HepG2 (cell line): ENCODE results near the gene CARD9. TPM values are rescaled to one million over a fixed set of nuclear protein-coding genes. Genes with fewer than 3 reads are reported as not detected.

Experiments used
- ARHGAP35 ChIP-seq: sonication (generic); formaldehyde crosslinking; IDR thresholded peaks from 2 replicates; pipeline ENCODE4 v1.9.0; 2022; ENCODE audit warnings: mild to moderate bottlenecking, inconsistent platforms, moderate library complexity, missing genetic modification reagents, borderline replicate concordance
- CHD2 ChIP-seq: IDR thresholded peaks from 2 replicates; pipeline ENCODE4 v1.6.1; 2011; ENCODE audit warnings: low read depth, low read length, improper control_type of control experiment
- FOXO4 ChIP-seq: sonication (generic); formaldehyde crosslinking; conservative IDR thresholded peaks from 2 replicates; pipeline ENCODE4 v1.8.1; 2023; ENCODE audit warnings: missing genetic modification reagents
- THAP8 ChIP-seq: sonication (generic); formaldehyde crosslinking; IDR thresholded peaks from 2 replicates; pipeline ENCODE4 v1.5.1; 2020; ENCODE audit warnings: missing genetic modification reagents, mild to moderate bottlenecking, borderline replicate concordance
- ZBTB21 ChIP-seq: sonication (generic); formaldehyde crosslinking; IDR thresholded peaks from 2 replicates; pipeline ENCODE4 v1.4.0; 2020; ENCODE audit warnings: missing genetic modification reagents
- ZBTB8A ChIP-seq: sonication (generic); formaldehyde crosslinking; IDR thresholded peaks from 2 replicates; pipeline ENCODE4 v1.4.0; 2020; ENCODE audit warnings: mild to moderate bottlenecking, low read depth, missing genetic modification reagents, borderline replicate concordance
- ZFP1 ChIP-seq: IDR thresholded peaks from 2 replicates; pipeline ENCODE4 v1.6.1; 2016
- ZNF180 ChIP-seq: sonication (generic); formaldehyde crosslinking; IDR thresholded peaks from 2 replicates; pipeline ENCODE4 v1.4.0; 2020; ENCODE audit warnings: low read depth, missing genetic modification reagents, borderline replicate concordance
- ZNF552 ChIP-seq: sonication (generic); formaldehyde crosslinking; IDR thresholded peaks from 2 replicates; pipeline ENCODE4 v1.9.0; 2022; ENCODE audit warnings: missing genetic modification reagents, mild to moderate bottlenecking, borderline replicate concordance
- ZNF572 ChIP-seq: sonication (generic); formaldehyde crosslinking; IDR thresholded peaks from 2 replicates; pipeline ENCODE4 v1.5.1; 2020; ENCODE audit warnings: mild to moderate bottlenecking, missing genetic modification reagents
- ZNF629 ChIP-seq: sonication (generic); formaldehyde crosslinking; conservative IDR thresholded peaks from 2 replicates; pipeline ENCODE4 v1.5.0; 2020; ENCODE audit warnings: missing genetic modification reagents
- ZNF687 ChIP-seq: sonication (generic); formaldehyde crosslinking; IDR thresholded peaks from 2 replicates; pipeline ENCODE4 v1.5.1; 2020; ENCODE audit warnings: mild to moderate bottlenecking, missing genetic modification reagents, moderate library complexity
- ZNF75D ChIP-seq: sonication (generic); formaldehyde crosslinking; IDR thresholded peaks from 2 replicates; pipeline ENCODE4 v1.8.1; 2023; ENCODE audit warnings: missing genetic modification reagents, mild to moderate bottlenecking, borderline replicate concordance
- ZSCAN30 ChIP-seq: sonication (generic); formaldehyde crosslinking; IDR thresholded peaks from 2 replicates; pipeline ENCODE4 v1.5.0; 2020; ENCODE audit warnings: mild to moderate bottlenecking, missing genetic modification reagents
- polyA plus RNA-seq, 8 experiments: library from polyadenylated mRNA; depleted of rRNA in 3 of 8; stranded (reverse) in 7 of 8; unstranded in 1 of 8; fragments of >200 nt; fragmentation: Illumina TruSeq in 4 of 8; extraction: Trizol in 4 of 8; gene quantifications; 2 replicates each; pipeline versions ENCODE4 v1.2.1 to v1.2.3, GENCODE V29; 2011 to 2016; ENCODE audit warnings: low read depth in 4 of 8, missing spikeins in 1 of 8, mixed read lengths in 1 of 8; ENCODE audit not compliant: insufficient read depth in 1 of 8
- total RNA-seq, 5 experiments: library from RNA; depleted of rRNA; stranded (reverse); fragments of >200 nt; fragmentation: Illumina TruSeq; extraction: Trizol; gene quantifications; 2 replicates each; pipeline ENCODE4 v1.2.3, GENCODE V29; 2016; ENCODE audit warnings: low read depth in 1 of 5
- TF ChIP-seq, protein P1 (sequence below): IDR thresholded peaks from 2 replicates; pipeline ENCODE4 v1.4.0; 2020; ENCODE audit warnings: mild to moderate bottlenecking, missing genetic modification reagents
- TF ChIP-seq, protein P2 (sequence below): sonication (generic); formaldehyde crosslinking; IDR thresholded peaks from 2 replicates; pipeline ENCODE4 v1.4.0; 2020; ENCODE audit warnings: mild to moderate bottlenecking, missing genetic modification reagents

CARD9 gene
- total and polyA plus RNA-seq, 2 of the 13 experiments (the other 11 are each of a cell fraction or from before 2014, with no cell fraction given): 3.3 to 7.4 TPM

- TF ChIP-seq ZNF687 (CRISPR knock-in tag): peak; percentile 66
- TF ChIP-seq ZFP1 (CRISPR knock-in tag): 0 out of 2 replicates have a peak, but pooled peaks have one; percentile 43
- TF ChIP-seq ZBTB8A (CRISPR knock-in tag): no peak
- no peak for TF ChIP-seq ZNF75D (CRISPR knock-in tag)
- TF ChIP-seq ZNF180 (CRISPR knock-in tag): 0 out of 2 replicates have a peak, but pooled peaks have one; percentile 49
- TF ChIP-seq CHD2: no peak
- TF ChIP-seq ARHGAP35: no peak; the same call in 1 of the 2 replicates
- no peak for TF ChIP-seq ZSCAN30
- no peak for TF ChIP-seq ZNF572 (CRISPR knock-in tag)
- TF ChIP-seq, protein P1, sequence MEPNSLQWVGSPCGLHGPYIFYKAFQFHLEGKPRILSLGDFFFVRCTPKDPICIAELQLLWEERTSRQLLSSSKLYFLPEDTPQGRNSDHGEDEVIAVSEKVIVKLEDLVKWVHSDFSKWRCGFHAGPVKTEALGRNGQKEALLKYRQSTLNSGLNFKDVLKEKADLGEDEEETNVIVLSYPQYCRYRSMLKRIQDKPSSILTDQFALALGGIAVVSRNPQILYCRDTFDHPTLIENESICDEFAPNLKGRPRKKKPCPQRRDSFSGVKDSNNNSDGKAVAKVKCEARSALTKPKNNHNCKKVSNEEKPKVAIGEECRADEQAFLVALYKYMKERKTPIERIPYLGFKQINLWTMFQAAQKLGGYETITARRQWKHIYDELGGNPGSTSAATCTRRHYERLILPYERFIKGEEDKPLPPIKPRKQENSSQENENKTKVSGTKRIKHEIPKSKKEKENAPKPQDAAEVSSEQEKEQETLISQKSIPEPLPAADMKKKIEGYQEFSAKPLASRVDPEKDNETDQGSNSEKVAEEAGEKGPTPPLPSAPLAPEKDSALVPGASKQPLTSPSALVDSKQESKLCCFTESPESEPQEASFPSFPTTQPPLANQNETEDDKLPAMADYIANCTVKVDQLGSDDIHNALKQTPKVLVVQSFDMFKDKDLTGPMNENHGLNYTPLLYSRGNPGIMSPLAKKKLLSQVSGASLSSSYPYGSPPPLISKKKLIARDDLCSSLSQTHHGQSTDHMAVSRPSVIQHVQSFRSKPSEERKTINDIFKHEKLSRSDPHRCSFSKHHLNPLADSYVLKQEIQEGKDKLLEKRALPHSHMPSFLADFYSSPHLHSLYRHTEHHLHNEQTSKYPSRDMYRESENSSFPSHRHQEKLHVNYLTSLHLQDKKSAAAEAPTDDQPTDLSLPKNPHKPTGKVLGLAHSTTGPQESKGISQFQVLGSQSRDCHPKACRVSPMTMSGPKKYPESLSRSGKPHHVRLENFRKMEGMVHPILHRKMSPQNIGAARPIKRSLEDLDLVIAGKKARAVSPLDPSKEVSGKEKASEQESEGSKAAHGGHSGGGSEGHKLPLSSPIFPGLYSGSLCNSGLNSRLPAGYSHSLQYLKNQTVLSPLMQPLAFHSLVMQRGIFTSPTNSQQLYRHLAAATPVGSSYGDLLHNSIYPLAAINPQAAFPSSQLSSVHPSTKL (CRISPR knock-in tag): peak; percentile 48
- peak; percentile 30; the same call in 1 of the 2 replicates for TF ChIP-seq ZNF629 (CRISPR knock-in tag)
- TF ChIP-seq, protein P2, sequence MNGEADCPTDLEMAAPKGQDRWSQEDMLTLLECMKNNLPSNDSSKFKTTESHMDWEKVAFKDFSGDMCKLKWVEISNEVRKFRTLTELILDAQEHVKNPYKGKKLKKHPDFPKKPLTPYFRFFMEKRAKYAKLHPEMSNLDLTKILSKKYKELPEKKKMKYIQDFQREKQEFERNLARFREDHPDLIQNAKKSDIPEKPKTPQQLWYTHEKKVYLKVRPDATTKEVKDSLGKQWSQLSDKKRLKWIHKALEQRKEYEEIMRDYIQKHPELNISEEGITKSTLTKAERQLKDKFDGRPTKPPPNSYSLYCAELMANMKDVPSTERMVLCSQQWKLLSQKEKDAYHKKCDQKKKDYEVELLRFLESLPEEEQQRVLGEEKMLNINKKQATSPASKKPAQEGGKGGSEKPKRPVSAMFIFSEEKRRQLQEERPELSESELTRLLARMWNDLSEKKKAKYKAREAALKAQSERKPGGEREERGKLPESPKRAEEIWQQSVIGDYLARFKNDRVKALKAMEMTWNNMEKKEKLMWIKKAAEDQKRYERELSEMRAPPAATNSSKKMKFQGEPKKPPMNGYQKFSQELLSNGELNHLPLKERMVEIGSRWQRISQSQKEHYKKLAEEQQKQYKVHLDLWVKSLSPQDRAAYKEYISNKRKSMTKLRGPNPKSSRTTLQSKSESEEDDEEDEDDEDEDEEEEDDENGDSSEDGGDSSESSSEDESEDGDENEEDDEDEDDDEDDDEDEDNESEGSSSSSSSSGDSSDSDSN (CRISPR knock-in tag): peak; percentile 69; the same call in 1 of the 2 replicates
- TF ChIP-seq ZNF552: no peak
- no peak for TF ChIP-seq FOXO4 (CRISPR knock-in tag)
- TF ChIP-seq ZBTB21 (CRISPR knock-in tag): no peak
- no peak for TF ChIP-seq THAP8 (CRISPR knock-in tag)
These were observed 739 bp downstream of the CARD9 start (continued) for GRCh38 chr9:136372561-136373299.
